ENCODE results near the gene BCAS3.

DNA sequence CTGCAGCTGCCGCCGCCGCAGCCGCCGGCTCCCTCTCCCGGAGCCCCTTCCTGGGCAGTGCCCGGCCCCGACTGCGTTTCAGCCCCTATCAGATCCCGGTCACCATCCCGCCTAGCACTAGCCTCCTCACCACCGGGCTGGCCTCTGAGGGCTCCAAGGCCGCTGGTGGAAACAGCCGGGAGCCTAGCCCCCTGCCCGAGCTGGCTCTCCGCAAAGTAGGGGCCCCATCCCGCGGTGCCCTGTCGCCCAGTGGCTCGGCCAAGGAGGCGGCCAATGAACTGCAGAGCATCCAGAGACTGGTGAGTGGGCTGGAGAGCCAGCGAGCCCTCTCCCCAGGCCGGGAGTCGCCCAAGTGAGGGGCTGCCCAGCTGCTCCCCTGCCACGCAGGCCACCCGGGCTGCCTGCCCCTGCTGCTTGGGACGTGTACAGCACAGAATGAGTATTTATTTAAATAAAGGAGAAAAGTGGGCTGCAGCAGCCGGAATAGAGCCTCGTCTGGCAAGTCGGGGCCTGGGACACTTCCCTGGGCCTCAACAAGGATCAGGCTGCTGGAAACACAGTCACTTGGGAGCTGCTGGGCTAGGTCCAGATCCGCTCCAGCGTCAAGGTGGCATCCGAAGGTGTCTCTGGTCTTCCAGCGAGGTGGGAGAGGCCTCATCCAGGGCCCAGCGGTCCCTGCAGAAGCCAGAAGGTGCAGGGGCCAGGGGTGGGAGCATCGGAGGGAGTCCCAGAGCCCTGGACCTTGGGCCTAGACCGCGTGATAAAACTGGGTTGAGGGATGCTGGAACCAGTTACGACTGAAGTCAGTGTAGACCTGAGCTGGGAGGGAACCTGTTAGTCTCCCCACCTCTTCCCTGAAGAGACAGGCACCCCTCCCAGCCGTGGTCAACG lies 730.7 kb downstream of the BCAS3 start:
- TF ChIP-seq, protein P1, sequence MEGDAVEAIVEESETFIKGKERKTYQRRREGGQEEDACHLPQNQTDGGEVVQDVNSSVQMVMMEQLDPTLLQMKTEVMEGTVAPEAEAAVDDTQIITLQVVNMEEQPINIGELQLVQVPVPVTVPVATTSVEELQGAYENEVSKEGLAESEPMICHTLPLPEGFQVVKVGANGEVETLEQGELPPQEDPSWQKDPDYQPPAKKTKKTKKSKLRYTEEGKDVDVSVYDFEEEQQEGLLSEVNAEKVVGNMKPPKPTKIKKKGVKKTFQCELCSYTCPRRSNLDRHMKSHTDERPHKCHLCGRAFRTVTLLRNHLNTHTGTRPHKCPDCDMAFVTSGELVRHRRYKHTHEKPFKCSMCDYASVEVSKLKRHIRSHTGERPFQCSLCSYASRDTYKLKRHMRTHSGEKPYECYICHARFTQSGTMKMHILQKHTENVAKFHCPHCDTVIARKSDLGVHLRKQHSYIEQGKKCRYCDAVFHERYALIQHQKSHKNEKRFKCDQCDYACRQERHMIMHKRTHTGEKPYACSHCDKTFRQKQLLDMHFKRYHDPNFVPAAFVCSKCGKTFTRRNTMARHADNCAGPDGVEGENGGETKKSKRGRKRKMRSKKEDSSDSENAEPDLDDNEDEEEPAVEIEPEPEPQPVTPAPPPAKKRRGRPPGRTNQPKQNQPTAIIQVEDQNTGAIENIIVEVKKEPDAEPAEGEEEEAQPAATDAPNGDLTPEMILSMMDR (IDR thresholded peaks at IDR 0.05): no peak
- no peak for TF ChIP-seq POLR2A (IDR thresholded peaks at IDR 0.05)

Data from heart left ventricle (tissue), 13 donors.